K562 (cell line): ENCODE results near the gene CAPN10. TPM values are rescaled to one million over a fixed set of nuclear protein-coding genes. Genes with fewer than 3 reads are reported as not detected.
A peak's percentile ranks its signal among the peaks of the same experiment; 100 is the strongest.

ENCODE experiments used
- ATF6 ChIP-seq: sonication (generic); formaldehyde crosslinking; IDR thresholded peaks from 2 replicates; pipeline ENCODE4 v1.4.0; 2020; ENCODE audit warnings: mild to moderate bottlenecking, missing genetic modification reagents
- GTF2F1 ChIP-seq: IDR thresholded peaks from 2 replicates; pipeline ENCODE4 v1.6.1; 2011; ENCODE audit warnings: low read depth, low read length, improper control_type of control experiment
- KDM4B ChIP-seq, 2 experiments: fragments of 450-650 bp in 1 of 2; sonication (generic) in 1 of 2; IDR thresholded peaks; 2 replicates each; pipeline ENCODE4 v1.6.1; 2016 to 2017; ENCODE audit warnings: borderline replicate concordance in 2 of 2, antibody characterized with exemption in 1 of 2, low read depth in 1 of 2, mild to moderate bottlenecking in 1 of 2
- MGA ChIP-seq: fragments of 450-650 bp; IDR thresholded peaks from 2 replicates; pipeline ENCODE4 v1.6.1; 2016; ENCODE audit warnings: mild to moderate bottlenecking, moderate library complexity
- PATZ1 ChIP-seq: fragments of 250-450 bp; sonication (Bioruptor Pico); IDR thresholded peaks from 2 replicates; pipeline ENCODE4 v1.5.0; 2020; ENCODE audit warnings: mild to moderate bottlenecking, borderline replicate concordance
- ZKSCAN8 ChIP-seq: fragments of 200-800 bp; sonication (Bioruptor generic); IDR thresholded peaks from 2 replicates; pipeline ENCODE4 v1.6.1; 2016; ENCODE audit warnings: missing genetic modification characterization, missing compliant biosample characterization
- ZNF24 ChIP-seq: fragments of 450-650 bp; IDR thresholded peaks from 2 replicates; pipeline ENCODE4 v1.6.1; 2016
- ZNF639 ChIP-seq, 2 experiments: fragments of 200-800 bp in 1 of 2; sonication (Bioruptor generic) in 1 of 2; sonication (generic) in 1 of 2; formaldehyde crosslinking in 1 of 2; IDR thresholded peaks in 1 of 2; conservative IDR thresholded peaks in 1 of 2; 2 replicates each; pipeline versions ENCODE4 v1.5.0 to v1.6.1; 2016 to 2020; ENCODE audit warnings: missing compliant biosample characterization in 1 of 2, missing genetic modification characterization in 1 of 2, missing genetic modification reagents in 1 of 2
- polyA plus RNA-seq, 8 experiments: library from polyadenylated mRNA; depleted of rRNA in 4 of 8; stranded (reverse) in 5 of 8; unstranded in 3 of 8; fragments of >200 nt; fragmentation: Nextera tagmentation in 2 of 8; fragmentation: Illumina TruSeq in 1 of 8; extraction: Ambion mirVana in 2 of 8; extraction: Trizol in 1 of 8; gene quantifications; 2 replicates each; pipeline versions ENCODE4 v1.2.1 to v1.2.3, GENCODE V29; 2011 to 2014; ENCODE audit warnings: inconsistent platforms in 1 of 8, missing spikeins in 1 of 8
- total RNA-seq, 7 experiments: library from RNA; depleted of rRNA in 6 of 7; stranded (reverse); fragments of >200 nt in 6 of 7; fragmentation: Illumina TruSeq in 2 of 7; extraction: Trizol in 2 of 7; gene quantifications; 2 replicates each; pipeline versions ENCODE4 v1.2.1 to v1.2.3, GENCODE V29; 2011 to 2021; ENCODE audit warnings: low replicate concordance in 1 of 7

The CAPN10 gene
- total and polyA plus RNA-seq, 9 of the 15 experiments (the other 6 are each of a cell fraction or from before 2014, with no cell fraction given), result 0.08 to 26.1 (median 8.4) TPM

GRCh38 chr2:240567872-240568677, 18.5 kb upstream of the CAPN10 start, which contains the start of gene RNPEPL1 (continued):
- TF ChIP-seq PATZ1 (CRISPR knock-in tag), result no peak
- TF ChIP-seq ZNF639 (CRISPR knock-in tag; conservative IDR thresholded peaks at IDR 0.05 in 1 of 2, IDR thresholded peaks at IDR 0.05 in 1 of 2), result peak in 1 of 2 experiments; percentile 86; a peak in 2 of 4 replicates
- TF ChIP-seq MGA, result peak; percentile 64; the same call in 1 of the 2 replicates
- no peak for TF ChIP-seq ZKSCAN8 (CRISPR knock-in tag)
- no peak for TF ChIP-seq ZNF24
- TF ChIP-seq ATF6 (CRISPR knock-in tag), result no peak
- no peak for TF ChIP-seq GTF2F1
- TF ChIP-seq KDM4B (IDR thresholded peaks at IDR 0.05; ENCODE audit: borderline replicate concordance in 2 of 2, low read depth in 1 of 2), result no peak
